CD14-positive monocyte (primary cell): Measurements from ENCODE around the gene PAX7. TPM values are rescaled to one million over a fixed set of nuclear protein-coding genes. Genes with fewer than 3 reads are reported as not detected.

ENCODE experiments used
- DNase-seq, 3 donors: peaks; one replicate each; pipeline ENCODE4 v3.0.0-alpha.2; 2011 to 2022
- H2AFZ ChIP-seq: 2 replicates; pipeline ENCODE4 v1.6.0; 2012; ENCODE audit warnings: mild to moderate bottlenecking, low read depth, low read length, inconsistent platforms; ENCODE audit not compliant: insufficient read depth, poor library complexity, severe bottlenecking
- H3K27ac ChIP-seq, 2 donors: 1 replicate in 1 of 2; 2 replicates in 1 of 2; pipeline ENCODE4 v1.5.1; 2012 to 2013; ENCODE audit warnings: low read length in 2 of 2, control low read depth in 1 of 2, inconsistent platforms in 1 of 2, low read depth in 1 of 2, mild to moderate bottlenecking in 1 of 2
- H3K27me3 ChIP-seq, 2 donors: one replicate each; pipeline versions ENCODE4 v1.6.0 to v1.6.1; 2011 to 2013; ENCODE audit warnings: low read length in 2 of 2; ENCODE audit not compliant: control insufficient read depth in 2 of 2, insufficient read depth in 2 of 2
- H3K36me3 ChIP-seq, 2 donors: replicated peaks in 1 of 2; 1 replicate in 1 of 2; 2 replicates in 1 of 2; pipeline versions ENCODE4 v1.5.1 to v1.6.1; 2012 to 2013; ENCODE audit warnings: low read length in 2 of 2, control low read depth in 1 of 2, inconsistent platforms in 1 of 2, mild to moderate bottlenecking in 1 of 2; ENCODE audit not compliant: insufficient read depth in 2 of 2, control insufficient read depth in 1 of 2
- H3K4me1 ChIP-seq, 2 donors: 1 replicate in 1 of 2; 2 replicates in 1 of 2; pipeline versions ENCODE4 v1.5.1 to v1.6.1; 2012 to 2013; ENCODE audit warnings: low read length in 2 of 2, control low read depth in 1 of 2, inconsistent platforms in 1 of 2, mild to moderate bottlenecking in 1 of 2, moderate library complexity in 1 of 2; ENCODE audit not compliant: insufficient read depth in 2 of 2, control insufficient read depth in 1 of 2
- H3K4me2 ChIP-seq: replicated peaks from 2 replicates; pipeline ENCODE3; 2012; ENCODE audit warnings: low read length, moderate library complexity, mild to moderate bottlenecking; ENCODE audit not compliant: poor library complexity, severe bottlenecking; ENCODE audit errors: extremely low read depth
- H3K4me3 ChIP-seq, 3 experiments: fragments of 200-600 bp in 1 of 3; sonication (generic) in 1 of 3; replicated peaks in 1 of 3; 1 replicate in 2 of 3; 2 replicates in 1 of 3; pipeline ENCODE4 v1.5.1; 2011 to 2013; ENCODE audit warnings: low read length in 3 of 3, mild to moderate bottlenecking in 3 of 3, control low read depth in 2 of 3, low read depth in 2 of 3, inconsistent platforms in 1 of 3, moderate library complexity in 1 of 3
- H3K79me2 ChIP-seq: 2 replicates; pipeline ENCODE4 v1.6.0; 2012; ENCODE audit warnings: mild to moderate bottlenecking, control low read depth, inconsistent platforms, low read length, moderate library complexity; ENCODE audit not compliant: insufficient read depth
- H3K9ac ChIP-seq: 2 replicates; pipeline ENCODE4 v1.6.0; 2017; ENCODE audit warnings: low read length, mild to moderate bottlenecking; ENCODE audit not compliant: insufficient read depth, poor library complexity, severe bottlenecking
- H3K9me3 ChIP-seq, 2 donors: replicated peaks in 1 of 2; 1 replicate in 1 of 2; 2 replicates in 1 of 2; pipeline versions ENCODE4 v1.5.1 to v1.6.1; 2012 to 2013; ENCODE audit warnings: low read length in 2 of 2, control low read depth in 1 of 2; ENCODE audit not compliant: control insufficient read depth in 1 of 2, insufficient read depth in 1 of 2
- H4K20me1 ChIP-seq: 2 replicates; pipeline ENCODE4 v1.6.0; 2012; ENCODE audit warnings: mild to moderate bottlenecking, low read length, control low read depth, moderate library complexity; ENCODE audit not compliant: insufficient read depth
- H3K27ac Mint-ChIP-seq, 7 donors: one replicate each; pipeline ENCODE4 v1.8.0; 2020; ENCODE audit warnings: mild to moderate bottlenecking in 7 of 7, mixed read lengths in 7 of 7, moderate library complexity in 6 of 7, inconsistent platforms in 2 of 7
- H3K27me3 Mint-ChIP-seq, 3 donors: one replicate each; pipeline ENCODE4 v1.8.0; 2021 to 2022; ENCODE audit warnings: low read depth in 3 of 3, mild to moderate bottlenecking in 3 of 3, mixed read lengths in 3 of 3, moderate library complexity in 3 of 3, inconsistent platforms in 1 of 3
- H3K36me3 Mint-ChIP-seq, 2 donors: one replicate each; pipeline ENCODE4 v1.8.0; 2020; ENCODE audit warnings: mixed read lengths in 2 of 2, inconsistent platforms in 1 of 2, mild to moderate bottlenecking in 1 of 2
- H3K4me1 Mint-ChIP-seq: one replicate; pipeline ENCODE4 v1.8.0; 2020; ENCODE audit warnings: mild to moderate bottlenecking, mixed read lengths
- H3K4me3 Mint-ChIP-seq, 2 donors: one replicate each; pipeline ENCODE4 v1.8.0; 2020; ENCODE audit warnings: mild to moderate bottlenecking in 2 of 2, mixed read lengths in 2 of 2, moderate library complexity in 1 of 2
- H3K9me3 Mint-ChIP-seq, 7 donors: one replicate each; pipeline ENCODE4 v1.8.0; 2020 to 2022; ENCODE audit warnings: mixed read lengths in 7 of 7, mild to moderate bottlenecking in 6 of 7, moderate library complexity in 6 of 7, inconsistent platforms in 2 of 7
- WGBS: methylation state at CpG from one replicate; pipeline ENCODE4 v1.1.5; 2013; ENCODE audit warnings: missing lambda C conversion rate; ENCODE audit not compliant: insufficient coverage; 5-methylcytosine and 5-hydroxymethylcytosine counted together
- intact Hi-C, 2 donors: fragments of 100-400 bp; cut with micrococcal nuclease; formaldehyde crosslinking; loops; one replicate each; pipeline versions ENCODE4 v1.15.0 to v1.15.1; 2023
- polyA minus RNA-seq: library from RNA; depleted of rRNA, polyadenylated mRNA; stranded (reverse); fragments of >200 nt; gene quantifications from 2 replicates; pipeline ENCODE4 v1.2.3, GENCODE V29; 2012
- polyA plus RNA-seq, 3 donors: library from polyadenylated mRNA; depleted of rRNA in 1 of 3; unstranded in 2 of 3; stranded (reverse) in 1 of 3; fragments of 300-500 nt in 2 of 3; fragments of >200 nt in 1 of 3; fragmentation: Illumina TruSeq in 2 of 3; gene quantifications; 1 replicate in 2 of 3; 2 replicates in 1 of 3; pipeline ENCODE4 v1.2.3, GENCODE V29; 2012 to 2021
- total RNA-seq, 12 experiments: library from RNA in 1 of 12; stranded (reverse) in 1 of 12; fragments of 120-200 nt in 1 of 12; gene quantifications; one replicate each; pipeline ENCODE4 v1.2.4 and lab custom pipeline; 2013 to 2026; ENCODE audit warnings: mixed read lengths in 6 of 12, inconsistent platforms in 1 of 12
- TF ChIP-seq, protein P1 (sequence below): fragments of 200-600 bp; IDR thresholded peaks from one replicate; pipeline ENCODE4 v1.8.0; 2022; ENCODE audit warnings: antibody characterized with exemption, mild to moderate bottlenecking

Gene PAX7
- not detected for total RNA-seq (2013)
- polyA plus RNA-seq: not detected
- polyA minus RNA-seq: not detected in 2 replicates
- 0 to 1.3 (median 0) reads per million in 11 experiments for total RNA-seq (lab: John Stamatoyannopoulos, UW)

DNA sequence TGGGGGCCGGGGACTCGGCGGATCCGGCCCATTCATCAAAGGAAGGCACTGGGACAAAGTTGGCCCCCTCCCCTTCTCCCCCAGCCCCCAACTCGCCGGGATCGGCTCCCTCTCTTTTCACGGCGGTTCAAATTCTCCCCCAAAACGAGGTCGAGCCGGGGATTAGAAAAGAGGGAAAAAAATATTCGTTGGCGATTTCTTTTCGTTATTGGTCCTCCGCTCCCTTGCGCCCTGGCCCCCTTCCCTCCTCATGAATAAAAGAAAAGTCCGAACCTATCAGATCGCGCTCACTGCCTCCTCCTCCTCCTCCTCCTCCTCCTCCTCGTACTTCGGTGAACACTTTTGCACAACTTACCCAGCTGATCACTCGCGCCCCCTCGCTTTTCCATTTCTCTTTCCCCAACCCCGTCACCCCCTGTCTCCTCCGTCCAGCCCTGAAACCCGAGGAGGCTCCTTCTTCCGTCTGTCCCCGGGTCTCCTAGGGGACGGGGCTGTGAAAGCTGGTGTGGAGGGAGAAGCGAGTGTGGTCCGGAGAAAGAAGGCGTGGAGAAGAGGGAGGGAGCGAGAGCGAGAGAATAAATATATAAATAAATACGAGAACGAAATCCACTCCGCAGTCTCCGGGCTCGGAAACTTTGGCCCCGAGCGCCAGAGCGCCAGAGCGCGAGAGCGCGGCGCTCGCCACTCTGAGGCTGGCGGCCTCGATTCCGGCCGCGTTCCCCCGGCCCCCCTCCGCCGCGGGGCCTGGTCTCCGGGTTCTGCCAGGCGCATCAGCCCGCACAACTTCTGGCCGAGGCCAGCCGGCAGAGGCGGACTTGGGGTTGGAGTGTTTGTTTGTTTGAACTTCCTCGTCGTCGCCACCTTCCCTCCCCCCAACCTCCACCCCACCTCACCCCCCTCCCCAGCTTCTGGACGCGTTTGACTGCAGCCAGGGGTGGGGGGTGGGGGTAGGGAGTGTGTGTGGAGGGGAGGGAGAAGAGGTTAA is at the start of gene PAX7:
PAX7 (plus strand) TSS at position 336 of the 985 bp plus-strand sequence. CDS start 758 bp downstream, outside the sequence.
- Mint-ChIP-seq H3K27me3 (peaks cover 95 to 99% (median 98%) of the 10 kb centered on the region in 3 donors), H3K4me3 (peak within 1 kb of the TSS in 1 of 2 donors; percentile 85), H3K27ac (no peak within 1 kb of the TSS), H3K9me3 (peaks cover 0 to 19% (median 10%) of the 10 kb centered on the region in 7 donors), H3K4me1 (no peaks in the 10 kb centered on the region), H3K36me3 (peaks cover 0 to 2% of the 10 kb centered on the region in 2 donors)
- H3K9ac ChIP-seq: no peak within 1 kb of the TSS
- DNase-seq: no peak
- H3K36me3 ChIP-seq: no peaks in the 10 kb centered on the region
- no peak within 1 kb of the TSS for H3K4me3 ChIP-seq
- intact Hi-C loops: no loop called here
- H3K27ac ChIP-seq: no peak within 1 kb of the TSS
- H4K20me1 ChIP-seq: no peaks in the 10 kb centered on the region
- peaks cover 0 to 36% of the 10 kb centered on the region in 2 donors for H3K9me3 ChIP-seq
- peaks cover 71 to 94% of the 10 kb centered on the region in 2 donors for H3K27me3 ChIP-seq
- 0% methylated on average over 18 of the region's 70 CpGs for WGBS
- no peak within 1 kb of the TSS for H3K4me2 ChIP-seq
- no peaks in the 10 kb centered on the region for H3K4me1 ChIP-seq
- TF ChIP-seq, protein P1, sequence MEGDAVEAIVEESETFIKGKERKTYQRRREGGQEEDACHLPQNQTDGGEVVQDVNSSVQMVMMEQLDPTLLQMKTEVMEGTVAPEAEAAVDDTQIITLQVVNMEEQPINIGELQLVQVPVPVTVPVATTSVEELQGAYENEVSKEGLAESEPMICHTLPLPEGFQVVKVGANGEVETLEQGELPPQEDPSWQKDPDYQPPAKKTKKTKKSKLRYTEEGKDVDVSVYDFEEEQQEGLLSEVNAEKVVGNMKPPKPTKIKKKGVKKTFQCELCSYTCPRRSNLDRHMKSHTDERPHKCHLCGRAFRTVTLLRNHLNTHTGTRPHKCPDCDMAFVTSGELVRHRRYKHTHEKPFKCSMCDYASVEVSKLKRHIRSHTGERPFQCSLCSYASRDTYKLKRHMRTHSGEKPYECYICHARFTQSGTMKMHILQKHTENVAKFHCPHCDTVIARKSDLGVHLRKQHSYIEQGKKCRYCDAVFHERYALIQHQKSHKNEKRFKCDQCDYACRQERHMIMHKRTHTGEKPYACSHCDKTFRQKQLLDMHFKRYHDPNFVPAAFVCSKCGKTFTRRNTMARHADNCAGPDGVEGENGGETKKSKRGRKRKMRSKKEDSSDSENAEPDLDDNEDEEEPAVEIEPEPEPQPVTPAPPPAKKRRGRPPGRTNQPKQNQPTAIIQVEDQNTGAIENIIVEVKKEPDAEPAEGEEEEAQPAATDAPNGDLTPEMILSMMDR: no peak
- no peaks in the 10 kb centered on the region for H3K79me2 ChIP-seq
- H2AFZ ChIP-seq: no peak within 1 kb of the TSS

DNA sequence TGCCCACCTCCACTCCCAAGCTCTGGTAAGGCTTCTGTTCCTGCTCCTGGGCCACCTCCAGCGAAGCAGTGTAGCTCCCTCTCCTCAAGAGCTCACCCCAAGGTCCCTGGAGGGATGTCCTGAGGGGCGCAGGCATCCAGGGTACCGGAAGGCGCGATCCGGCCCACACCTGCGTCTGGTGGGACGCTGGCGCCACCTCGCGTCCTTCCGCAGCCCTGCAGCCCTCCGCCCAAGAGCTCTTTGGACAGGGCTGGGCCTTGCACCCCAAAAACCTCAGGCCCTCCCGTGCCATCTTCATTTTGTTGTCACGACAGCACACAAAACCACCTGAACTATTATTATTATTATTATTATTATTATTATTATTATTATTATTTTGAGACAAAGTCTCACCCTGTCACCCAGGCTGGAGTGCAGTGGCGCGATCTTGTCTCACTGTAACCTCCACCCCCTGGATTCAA is 49.2 kb upstream of the PAX7 start:
- Mint-ChIP-seq H3K27me3 (peaks cover under 1 to 7% (median 5%) of the 10 kb centered on the region in 3 donors), H3K4me1 (peaks cover 9% of the 10 kb centered on the region), H3K27ac (no peak overlapping the region), H3K9me3 (peaks cover 3 to 10% (median 7%) of the 10 kb centered on the region in 7 donors), H3K4me3 (no peak overlapping the region), H3K36me3 (no peaks in the 10 kb centered on the region)
- intact Hi-C loops: no loop called here
- H3K4me2 ChIP-seq: no peak overlapping the region
- H3K9ac ChIP-seq: no peak overlapping the region
- 1% methylated on average over 9 of the region's 17 CpGs for WGBS
- no peak overlapping the region for H3K27ac ChIP-seq
- H3K9me3 ChIP-seq: peaks cover 0 to 10% of the 10 kb centered on the region in 2 donors
- H3K79me2 ChIP-seq: no peaks in the 10 kb centered on the region
- H3K27me3 ChIP-seq: no peaks in the 10 kb centered on the region
- no peak for DNase-seq
- peaks cover 0 to 19% of the 10 kb centered on the region in 2 donors for H3K4me1 ChIP-seq
- TF ChIP-seq, protein P1: peak; percentile 63
- no peak overlapping the region for H2AFZ ChIP-seq
- H4K20me1 ChIP-seq: no peaks in the 10 kb centered on the region
- no peak overlapping the region for H3K4me3 ChIP-seq
- no peaks in the 10 kb centered on the region for H3K36me3 ChIP-seq
